Testis (tissue), 2 donors: ENCODE measurements around the gene RBM17.

ENCODE experiments used
- POLR2A ChIP-seq: fragments of 450-650 bp; IDR thresholded peaks from one replicate; pipeline ENCODE4 v1.6.1; 2017; ENCODE audit warnings: antibody characterized with exemption, mild to moderate bottlenecking, moderate library complexity
- TF ChIP-seq, protein P1 (sequence below), 3 experiments: fragments of 450-650 bp in 2 of 3; fragments of 200-600 bp in 1 of 3; sonication (generic) in 1 of 3; IDR thresholded peaks; one replicate each; pipeline ENCODE4 v1.5.1; 2016 to 2019; ENCODE audit warnings: antibody characterized with exemption in 3 of 3, mild to moderate bottlenecking in 2 of 3, moderate library complexity in 1 of 3

GRCh38 chr10:6080417-6080973 lies 8.3 kb upstream of the RBM17 start:
- TF ChIP-seq, protein P1, sequence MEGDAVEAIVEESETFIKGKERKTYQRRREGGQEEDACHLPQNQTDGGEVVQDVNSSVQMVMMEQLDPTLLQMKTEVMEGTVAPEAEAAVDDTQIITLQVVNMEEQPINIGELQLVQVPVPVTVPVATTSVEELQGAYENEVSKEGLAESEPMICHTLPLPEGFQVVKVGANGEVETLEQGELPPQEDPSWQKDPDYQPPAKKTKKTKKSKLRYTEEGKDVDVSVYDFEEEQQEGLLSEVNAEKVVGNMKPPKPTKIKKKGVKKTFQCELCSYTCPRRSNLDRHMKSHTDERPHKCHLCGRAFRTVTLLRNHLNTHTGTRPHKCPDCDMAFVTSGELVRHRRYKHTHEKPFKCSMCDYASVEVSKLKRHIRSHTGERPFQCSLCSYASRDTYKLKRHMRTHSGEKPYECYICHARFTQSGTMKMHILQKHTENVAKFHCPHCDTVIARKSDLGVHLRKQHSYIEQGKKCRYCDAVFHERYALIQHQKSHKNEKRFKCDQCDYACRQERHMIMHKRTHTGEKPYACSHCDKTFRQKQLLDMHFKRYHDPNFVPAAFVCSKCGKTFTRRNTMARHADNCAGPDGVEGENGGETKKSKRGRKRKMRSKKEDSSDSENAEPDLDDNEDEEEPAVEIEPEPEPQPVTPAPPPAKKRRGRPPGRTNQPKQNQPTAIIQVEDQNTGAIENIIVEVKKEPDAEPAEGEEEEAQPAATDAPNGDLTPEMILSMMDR (IDR thresholded peaks at IDR 0.05): no peak
- no peak for TF ChIP-seq POLR2A
